Stimulated activated CD4-positive, alpha-beta T cell treated with anti-CD3 and anti-CD28 coated beads, Interleukin-12 subunit alpha, Interleukin-12 subunit beta, amount 100 ng/mL, for 24 hours (primary cell): ENCODE data around the gene AP1M1.
"Not testable (repeated sequence)": the region's sequence is repeated elsewhere in the genome, so short reads cannot be mapped to it uniquely, and the experiment has no call there.

ENCODE experiments used
- DNase-seq, 2 experiments: peaks; one replicate each; pipeline ENCODE4 v3.0.0-alpha.2; 2020; ENCODE audit warnings: low read depth in 2 of 2

Gene AP1M1

DNA sequence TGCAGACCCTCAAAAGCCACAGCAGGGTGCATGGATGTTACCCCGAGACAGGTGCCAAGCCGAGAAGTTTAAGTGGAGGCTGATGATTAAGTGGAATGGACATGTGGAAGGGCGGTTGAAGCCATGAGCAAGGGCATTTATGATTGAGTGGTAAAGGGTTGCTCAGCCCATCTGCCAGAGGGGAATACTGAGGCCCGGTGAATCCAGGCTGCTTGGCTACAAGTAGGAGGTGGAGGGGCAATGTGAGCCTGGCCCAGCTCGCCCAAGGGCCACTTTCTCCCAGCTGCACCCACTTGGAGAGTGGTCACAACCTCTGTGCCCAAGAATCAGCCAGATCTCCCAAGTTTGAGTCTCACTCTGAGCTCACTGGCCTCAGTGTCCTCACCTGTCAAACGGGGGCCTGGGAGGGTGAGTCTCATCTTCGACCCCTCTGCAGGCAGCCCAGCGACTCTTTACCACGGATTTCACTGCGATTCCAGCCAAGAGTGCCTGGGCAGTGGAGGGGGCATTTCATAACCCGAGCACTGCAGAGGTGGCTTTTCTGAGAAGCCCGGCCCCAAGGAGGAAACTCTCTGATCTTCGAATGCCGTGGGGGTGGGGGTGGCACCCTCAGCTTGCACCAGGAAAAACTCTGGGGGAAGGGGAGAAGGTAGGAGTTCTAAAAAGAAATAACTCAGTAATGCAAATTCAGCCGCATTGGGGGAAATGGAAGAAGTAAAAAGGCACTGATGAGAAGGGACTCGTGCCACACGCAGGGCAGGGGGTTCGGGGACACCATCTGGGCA is 64.1 kb downstream of the AP1M1 start:
- DNase-seq = no peak

DNA sequence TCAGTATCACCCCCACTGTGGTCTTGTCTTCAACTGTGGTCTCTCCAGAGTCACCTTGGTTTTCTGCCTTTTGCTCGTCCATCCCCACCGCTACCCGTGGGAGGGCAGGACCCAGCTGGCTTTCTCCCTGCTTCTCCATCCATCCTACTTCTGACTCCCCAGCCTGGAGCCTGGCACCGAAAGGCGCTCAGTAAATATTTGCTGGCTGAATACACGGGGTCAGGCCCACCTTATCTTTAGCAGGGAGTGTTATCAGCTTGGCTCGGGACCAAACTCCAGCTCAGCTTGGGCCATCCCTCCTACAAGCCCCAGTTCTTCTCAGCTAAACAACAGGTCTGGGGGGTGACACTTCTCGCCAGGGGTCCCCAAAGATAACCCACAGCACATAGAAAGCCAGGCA is 64.9 kb downstream of the AP1M1 start:
- no peak for DNase-seq

DNA sequence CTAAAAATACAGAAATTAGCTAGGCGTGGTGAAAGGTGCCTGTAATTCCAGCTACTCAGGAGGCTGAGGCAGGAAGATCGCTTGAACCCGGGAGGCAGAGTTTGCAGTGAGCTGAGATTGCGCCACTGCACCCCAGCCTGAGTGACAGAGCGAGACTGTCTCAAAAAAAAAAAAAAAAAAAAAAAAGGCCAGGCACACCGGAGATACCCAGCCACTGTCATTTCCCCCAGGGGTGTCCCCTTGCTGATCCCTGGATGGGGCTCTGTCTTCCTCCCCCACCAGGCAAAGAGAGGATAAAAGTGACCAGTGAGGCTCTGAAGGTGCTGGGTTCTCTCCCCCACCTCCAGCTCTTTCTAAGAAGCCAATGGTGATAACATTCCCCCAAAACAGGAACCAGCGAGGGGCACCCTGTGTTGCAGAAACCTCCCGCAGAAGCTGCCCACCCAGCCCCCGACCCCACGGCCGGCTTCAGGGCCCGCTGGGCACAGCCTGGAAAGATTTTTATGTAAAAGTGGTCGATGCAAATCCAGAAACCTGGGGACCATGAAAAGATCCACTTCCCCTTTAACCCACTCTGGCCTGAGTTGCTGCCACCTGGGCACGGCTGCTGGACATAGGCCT is 65.5 kb downstream of the AP1M1 start:
- no peak for DNase-seq

DNA sequence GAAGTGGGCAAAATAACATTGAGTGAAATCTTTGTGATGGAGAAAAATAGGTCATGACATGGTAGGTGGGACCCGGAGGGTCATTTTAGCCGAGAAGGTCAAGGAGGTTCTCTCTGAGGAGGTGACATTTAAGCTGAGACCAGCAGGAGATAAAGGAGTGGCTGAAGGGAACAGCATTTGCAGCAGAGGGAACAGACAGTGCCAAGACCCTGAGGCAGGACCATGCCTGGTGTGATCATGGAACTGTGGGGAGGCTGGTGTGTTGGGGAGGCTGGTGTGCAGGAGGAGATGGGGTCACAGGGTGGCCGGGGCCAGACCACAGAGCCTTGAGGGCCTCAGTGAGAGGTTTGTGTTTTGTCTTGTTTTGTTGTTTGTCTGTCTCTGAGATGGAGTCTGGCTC is 67.5 kb downstream of the AP1M1 start:
- no peak for DNase-seq

DNA sequence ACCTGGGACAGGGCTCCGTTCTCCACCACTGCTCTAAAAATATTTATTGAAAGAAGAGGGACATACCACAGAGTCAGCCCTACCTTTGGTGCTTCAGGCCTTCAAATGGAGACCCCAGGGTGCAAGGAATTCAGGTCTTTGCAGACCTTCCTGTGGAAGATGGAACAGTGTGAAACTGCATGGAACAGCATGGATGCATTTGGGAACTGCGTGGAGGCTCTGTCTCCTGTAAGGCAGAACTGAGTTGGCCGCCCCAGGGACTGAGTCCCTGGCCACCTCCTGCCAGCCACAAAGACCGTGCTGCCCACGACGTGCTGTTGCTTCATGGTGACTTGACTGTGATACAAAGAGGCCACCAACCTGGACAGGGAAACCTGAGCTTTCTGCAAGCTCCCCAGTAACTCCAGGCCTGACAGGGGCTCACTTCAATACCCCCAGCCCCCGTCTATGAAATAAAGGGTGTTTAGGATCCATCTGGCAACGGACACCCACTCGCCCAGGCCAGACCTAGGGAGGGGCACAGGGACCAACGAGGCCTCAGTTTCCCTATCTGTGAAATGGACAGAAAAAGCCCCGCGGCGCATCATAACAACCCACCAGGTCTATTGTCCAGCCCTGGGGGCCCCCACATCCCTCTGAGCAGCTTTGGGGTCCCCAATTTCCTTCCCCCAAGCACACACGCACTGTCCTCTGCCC is 68.3 kb downstream of the AP1M1 start:
- no peak for DNase-seq

DNA sequence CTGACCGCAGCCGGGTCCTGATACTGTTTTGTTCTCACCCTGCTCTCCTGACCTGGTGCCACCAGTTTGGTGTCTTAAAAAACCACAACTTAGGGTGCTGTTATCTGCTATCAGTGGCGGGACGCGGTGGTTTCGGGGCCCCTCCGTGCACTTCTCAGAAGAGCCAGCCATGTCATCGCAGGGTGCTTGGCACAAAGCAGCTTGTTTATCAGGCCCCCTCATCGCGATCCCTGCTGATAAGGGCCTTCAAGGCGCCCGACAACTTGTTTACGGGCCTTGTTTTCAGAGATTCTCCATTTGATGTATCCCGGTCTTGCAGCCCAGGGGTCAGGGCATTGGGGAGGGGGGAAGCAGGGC is 68.9 kb downstream of the AP1M1 start:
- peak in 1 of 2 experiments; percentile 10 for DNase-seq

DNA sequence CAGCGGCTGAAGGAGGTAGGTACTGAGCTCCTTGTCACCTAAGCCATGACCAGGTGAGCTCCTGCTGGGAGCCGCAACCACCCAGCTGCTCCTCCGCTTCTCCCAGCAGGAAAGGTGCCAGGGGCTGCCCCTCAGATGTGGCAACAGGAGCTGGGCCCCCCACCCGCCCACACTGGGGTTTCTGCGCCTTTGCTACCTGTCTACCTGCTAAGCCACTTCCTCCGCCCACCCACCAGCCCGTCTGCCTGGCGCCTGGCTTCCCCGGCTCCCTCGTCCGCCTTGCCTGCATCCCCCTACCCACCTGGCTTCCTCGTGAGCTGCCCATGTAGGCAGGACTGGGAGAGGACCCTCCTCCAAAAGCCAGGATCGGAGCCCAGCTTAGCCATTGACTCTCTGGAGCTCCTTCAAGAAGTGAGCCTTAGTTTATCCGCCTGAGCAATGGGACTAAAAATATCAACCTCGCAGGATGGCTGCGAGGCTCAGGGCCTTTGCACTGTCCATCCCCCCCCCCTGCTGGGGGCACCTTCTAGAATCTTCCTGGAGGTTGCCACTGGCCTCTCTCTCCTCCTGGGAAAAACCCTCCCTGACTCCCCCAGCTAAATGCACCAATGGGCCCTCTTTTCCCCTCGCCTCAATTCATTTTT is 71.1 kb downstream of the AP1M1 start:
- peak in 1 of 2 experiments; percentile 8 for DNase-seq

DNA sequence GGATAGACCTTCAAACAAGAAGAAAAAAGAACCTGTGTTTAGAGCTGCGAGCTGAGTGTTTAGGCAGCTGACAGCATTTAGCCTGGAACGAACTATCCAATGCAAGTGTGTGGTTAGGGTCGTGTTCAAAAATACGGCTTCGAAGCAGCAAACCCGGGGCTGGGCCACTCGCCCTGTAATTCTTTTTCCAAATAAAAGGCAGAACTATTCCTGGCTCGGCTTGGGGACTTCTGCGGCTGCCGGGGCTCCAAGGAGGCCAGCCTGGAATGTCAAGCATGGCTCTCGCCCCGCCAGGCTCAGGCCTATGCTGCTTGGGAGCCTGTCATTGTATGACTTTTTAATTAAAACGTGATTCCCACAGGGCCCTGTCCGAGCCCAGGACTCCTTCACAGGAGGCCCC is 75.2 kb downstream of the AP1M1 start:
- DNase-seq = no peak

DNA sequence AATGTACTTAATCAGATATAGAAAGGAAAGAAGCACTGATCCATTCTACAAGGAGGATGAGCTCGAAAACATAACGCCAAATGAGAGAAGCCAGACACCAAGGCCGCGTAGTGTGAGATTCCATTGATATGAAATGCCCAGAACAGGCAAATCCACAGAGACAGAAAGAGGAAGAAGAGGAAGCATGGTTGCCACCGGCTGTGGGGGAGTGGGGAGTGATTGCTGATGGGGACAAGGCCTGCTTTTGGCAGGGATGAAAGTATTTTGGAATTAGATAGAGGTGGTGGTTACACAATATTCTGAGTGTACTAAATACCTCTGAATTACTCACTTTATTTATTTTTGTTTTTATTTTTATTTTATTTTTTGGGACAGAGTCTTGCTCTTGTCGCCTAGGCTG is 76.7 kb downstream of the AP1M1 start:
- no peak for DNase-seq

DNA sequence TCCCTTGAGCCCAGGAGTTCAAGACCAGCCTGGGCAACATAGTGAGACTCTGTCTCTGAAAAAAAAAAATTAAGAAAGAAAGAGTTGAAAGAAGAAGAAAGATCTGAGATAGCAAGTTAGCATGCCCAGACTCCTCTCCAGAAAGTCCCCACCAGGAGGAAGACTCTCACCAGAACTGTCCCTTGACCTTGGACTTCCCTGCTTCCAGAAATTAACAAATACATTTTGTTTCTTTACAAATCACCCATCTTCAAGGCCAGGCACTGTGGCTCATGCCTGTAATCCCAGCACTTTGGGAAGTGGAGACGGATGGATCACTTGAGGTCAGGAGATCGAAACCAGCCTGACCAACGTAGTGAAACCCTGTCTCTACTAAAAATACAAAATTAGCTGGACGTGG is 82.6 kb downstream of the AP1M1 start:
- no peak for DNase-seq

DNA sequence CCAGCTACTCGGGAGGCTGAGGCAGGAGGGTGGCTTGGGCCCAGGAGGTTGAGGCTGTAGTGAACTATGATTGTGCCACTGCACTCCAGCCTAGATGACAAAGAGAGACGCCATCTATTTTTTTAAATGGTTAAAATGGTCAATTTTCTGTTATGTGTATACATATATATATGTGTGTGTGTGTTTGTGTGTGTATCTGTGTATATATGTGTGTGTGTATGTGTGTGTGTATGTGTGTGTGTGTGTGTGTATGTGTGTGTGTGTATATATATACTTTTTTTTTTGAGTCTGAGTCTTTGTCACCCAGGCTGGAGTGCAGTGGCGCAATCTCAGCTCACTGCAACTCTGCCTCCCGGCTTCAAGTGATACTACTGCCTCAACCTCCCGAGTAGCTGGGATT is 84.0 kb downstream of the AP1M1 start:
- no peak for DNase-seq

DNA sequence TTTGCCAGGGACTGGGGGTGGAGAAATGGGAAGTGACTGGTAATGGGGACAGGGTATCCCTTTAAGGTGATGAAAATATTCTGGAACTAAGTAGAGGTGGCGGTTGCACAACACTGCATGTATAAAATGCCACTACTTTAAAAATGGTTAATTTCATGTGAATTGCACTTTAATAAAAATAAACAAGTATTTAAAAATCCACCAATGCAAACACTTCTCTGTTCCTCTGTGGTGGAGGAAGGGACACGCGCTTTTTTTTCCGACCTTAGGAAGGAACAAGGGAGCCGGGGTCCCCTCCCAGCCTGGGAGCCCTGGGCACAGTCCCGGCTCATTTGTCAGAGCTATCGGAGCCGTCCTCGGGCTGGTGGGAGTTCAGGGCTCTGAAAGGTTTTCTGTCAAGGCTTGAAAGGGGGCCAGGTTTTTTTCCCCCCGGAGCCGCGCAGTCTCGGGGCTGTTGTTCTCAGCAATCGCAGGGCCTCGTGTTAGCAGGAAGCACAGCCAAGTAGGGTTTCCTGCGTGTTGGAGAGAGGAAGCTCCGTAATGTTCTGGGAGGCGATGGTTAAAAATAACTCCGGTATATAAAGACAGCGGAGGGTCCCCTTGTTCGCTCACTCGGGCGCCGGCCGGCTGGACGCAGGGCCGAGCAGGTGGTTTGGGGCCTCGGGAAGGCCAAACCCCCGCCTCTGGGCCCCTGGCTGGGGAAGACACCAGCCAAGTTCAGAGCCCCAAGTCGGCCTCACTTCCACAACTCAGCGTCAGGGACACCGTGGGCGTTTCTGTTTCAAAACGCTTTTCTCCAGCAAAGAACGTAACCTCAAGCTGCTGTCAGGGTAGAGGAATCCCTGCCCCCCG is 85.7 kb downstream of the AP1M1 start:
- peak; percentile 57 to 83 for DNase-seq

DNA sequence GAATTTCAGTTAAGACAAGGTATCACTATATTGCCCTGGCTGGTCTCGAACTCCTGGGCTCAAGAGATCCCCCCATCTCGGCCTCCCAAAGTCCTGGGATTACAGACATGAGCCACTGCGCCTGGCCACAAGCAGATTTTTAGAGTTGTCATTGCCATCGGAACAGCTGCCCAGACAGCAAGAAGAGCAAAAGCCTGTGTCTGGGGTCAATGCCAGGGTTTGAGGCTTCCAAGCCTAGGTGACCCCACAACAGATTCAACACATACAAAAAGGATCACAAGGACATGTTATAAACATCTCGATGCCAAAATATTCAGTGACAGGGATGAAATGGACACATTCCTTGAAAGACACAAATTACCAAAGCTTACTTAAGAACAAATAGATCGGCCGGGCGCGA is 86.8 kb downstream of the AP1M1 start:
- DNase-seq = no peak

DNA sequence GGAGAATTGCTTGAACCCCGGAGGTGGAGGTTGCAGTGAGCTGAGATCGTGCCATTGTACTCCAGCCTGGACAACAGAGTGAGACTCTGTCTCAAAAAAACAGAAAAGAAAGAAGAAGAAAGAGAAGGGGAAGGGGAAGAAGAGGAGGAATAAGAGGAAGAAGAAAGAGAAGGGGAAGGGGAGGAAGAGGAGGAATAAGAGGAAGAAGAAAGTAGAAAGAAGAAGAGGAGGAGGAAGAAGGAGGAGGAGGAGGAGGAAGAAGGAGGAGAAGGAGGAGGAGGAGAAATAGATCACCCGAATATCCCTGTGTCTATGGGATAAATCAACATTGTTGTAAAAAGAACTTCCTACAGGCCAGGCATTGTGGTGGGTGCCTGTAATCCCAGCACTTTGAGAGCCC is 87.4 kb downstream of the AP1M1 start:
- DNase-seq = not testable (repeated sequence)

DNA sequence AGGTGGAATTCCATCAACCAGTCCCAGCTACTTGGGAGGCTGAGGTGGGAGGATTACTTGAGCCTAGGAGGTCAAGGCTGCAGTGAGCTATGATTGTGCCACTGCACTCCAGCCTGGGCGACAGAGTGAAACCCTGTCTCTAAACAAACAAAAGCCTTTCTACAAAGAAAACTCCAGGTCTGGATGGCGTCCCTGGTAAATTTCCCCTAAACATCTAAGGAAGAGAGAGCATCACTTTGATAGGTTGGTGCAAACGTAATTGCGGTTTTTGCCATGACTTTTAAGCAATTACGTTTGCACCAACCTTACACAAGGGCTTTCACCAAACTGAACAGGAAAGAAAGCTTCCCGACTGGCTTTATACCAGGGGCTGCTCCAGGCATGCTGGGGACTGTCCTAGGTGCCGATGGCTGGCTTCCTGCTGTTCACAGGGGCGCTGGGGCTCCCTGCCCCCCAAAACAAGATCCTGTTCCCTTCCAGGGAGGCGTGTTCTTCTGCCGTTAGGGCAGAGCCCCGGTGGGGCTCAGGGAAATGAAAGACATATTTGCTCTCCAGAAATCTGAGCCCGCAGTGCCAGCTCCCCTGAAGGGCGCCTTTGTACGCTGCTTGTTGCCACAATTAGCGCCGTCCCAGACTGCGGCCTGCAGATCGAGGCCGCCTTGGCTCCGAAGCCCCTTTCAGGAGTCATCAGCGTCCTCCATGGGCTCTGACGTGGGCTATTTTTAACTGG is 88.2 kb downstream of the AP1M1 start:
- no peak for DNase-seq

DNA sequence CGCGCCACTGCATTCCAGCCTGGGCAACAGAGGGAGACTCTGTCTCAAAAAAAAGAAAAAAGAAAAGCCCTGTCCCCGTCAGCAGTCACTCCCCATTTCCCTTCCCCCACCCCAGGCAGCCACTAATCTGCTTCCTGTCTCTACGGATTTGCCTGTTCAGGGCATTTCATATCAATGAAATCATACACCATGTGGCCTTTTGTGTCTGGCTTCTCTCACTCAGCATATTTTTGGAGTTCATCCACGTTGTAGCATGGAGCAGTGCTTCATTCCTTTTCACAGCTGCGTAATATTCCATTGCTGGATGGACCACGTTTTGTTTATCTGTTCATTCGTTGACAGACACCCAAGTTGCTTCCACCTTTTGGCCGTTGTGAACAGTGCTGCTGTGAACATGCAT is 90.8 kb downstream of the AP1M1 start:
- DNase-seq = no peak

DNA sequence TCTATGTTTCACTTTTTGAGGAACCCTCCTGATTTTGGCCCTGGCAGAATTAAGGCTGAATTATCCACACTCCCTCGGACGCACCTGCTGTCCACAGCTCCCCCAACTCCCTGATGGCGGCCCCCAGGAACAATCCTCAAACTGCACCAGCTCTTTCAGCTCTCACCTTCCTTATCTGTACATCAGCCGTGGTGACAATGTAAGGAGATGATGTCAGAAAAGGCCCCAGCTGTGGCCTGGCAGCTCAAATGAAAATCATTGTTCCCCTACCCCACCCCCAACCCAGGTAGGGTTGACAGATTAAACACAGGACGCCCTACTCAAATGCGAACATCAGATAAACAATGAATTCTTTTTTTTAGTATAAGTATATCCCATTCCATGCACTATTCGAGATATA is 91.9 kb downstream of the AP1M1 start:
- DNase-seq = no peak

DNA sequence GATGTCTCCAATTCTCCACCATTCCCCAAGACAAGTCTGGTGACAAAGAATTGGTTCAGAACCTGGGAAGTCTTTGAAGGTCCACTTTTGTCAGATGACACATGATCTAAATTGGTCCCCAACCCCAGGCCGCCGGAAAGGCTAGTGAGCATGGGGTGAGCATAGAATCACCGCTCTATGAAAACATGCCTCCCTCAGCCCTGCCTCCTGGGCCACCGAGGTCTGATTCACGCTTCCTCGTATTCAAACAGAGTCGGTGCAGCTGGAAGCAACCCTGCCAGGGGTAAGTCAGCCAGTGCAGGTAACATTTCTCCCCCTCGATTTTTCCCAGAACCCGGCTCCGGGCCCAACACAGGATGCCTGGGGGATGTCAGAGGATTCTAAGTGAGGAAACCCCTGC is 93.0 kb downstream of the AP1M1 start:
- no peak for DNase-seq

DNA sequence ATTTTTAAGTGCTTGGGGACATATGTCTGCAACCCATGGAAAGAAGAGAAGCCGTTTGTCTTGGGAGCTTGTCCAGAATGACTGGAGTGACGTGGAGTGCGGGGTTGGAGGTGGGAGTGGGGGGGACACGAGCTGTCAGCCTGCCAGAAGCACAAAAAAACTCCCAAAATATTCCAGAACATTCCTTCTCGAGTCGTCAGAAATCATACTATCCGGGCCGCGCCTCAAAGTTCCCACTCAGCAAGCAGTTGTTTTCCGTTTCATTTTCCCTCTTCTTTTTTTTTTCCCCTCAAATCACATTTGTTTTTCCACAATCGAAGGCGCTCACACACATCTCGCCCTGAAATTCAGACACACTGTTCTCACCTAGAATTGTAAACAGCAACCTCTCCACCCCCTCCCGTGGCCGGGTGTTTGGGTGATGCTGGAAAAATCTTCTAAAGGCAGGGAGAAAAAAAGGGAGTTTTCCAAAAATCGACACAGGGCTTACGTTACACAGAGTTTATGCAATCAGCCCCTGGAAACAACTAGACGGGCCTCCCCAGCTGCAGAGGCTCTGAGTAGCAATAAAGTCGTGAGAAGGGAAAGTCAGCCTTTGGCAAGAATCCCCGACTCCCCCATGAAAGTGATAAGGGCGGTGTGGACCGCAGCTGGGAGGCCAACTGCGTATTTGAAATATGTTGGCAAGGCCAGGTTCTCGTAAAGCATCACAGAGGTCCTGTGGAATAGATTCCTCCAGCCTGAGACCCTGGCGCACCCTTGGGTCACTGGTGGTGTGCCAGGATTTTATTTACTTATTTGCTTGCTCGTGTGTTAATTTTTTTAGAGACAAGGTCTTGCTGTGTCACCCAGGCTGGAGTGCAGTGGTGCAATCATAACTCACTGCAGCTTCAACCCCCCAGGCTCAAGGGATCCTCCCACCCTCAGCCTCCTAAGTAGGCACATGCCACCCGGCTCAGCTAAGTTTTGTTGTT is 95.7 kb downstream of the AP1M1 start:
- no peak for DNase-seq

DNA sequence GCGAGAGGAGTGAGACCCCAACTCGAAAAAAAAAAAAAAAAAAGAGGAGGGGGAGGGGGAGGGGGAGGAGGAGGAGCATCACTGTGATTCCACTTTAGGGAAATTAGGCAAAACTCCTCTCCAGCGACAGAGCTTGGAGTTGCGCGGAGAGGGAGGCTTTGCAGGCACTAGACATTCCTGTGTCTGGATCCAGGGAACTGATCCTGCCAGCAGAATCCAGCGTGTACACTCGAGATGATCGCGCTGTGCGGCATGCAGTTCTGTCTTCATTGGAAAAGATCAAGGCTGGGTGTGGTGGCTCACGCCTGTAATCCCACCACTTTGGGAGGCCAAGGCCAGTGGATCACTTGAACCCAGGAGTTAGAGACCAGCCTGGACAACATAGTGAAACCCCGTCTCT is 97.3 kb downstream of the AP1M1 start:
- no peak for DNase-seq
